ENCODE results near the gene SPATS2. TPM values are rescaled to one million over a fixed set of nuclear protein-coding genes. Genes with fewer than 3 reads are reported as not detected.

Gene SPATS2
- total RNA-seq, 1 experiment from 2014 or later = 56.3 TPM

GRCh38 chr12:49556391-49557186, 189.3 kb downstream of the SPATS2 start:
- BruUV-seq (replicated peaks) = no TSS peak
- POLR2A ChIA-PET = no interaction called here

More at GRCh38 chr12:49556391-49557186, 189.3 kb downstream of the SPATS2 start:
- in situ Hi-C loops (cut with HindIII; ENCODE audit: low pct_unique_long_range_greater_than_20kb, low sequenced_read_pairs) = no loop called here
- DNase-seq (ENCODE audit: low read depth, low spot score) = no peak
- intact Hi-C loops (cut with micrococcal nuclease; ENCODE audit: unreplicated experiment) = no loop called here
- Histone ChIP-seq H3K36me3 (ENCODE audit: control insufficient read depth, insufficient read depth, low read length) (no peaks in the 10 kb centered on the region; the same call in 1 of the 2 replicates), H3K9me3 (ENCODE audit: control insufficient read depth, insufficient read depth, low read depth, low read length) (no peaks in the 10 kb centered on the region), H3K27ac (ENCODE audit: low read length) (no peak overlapping the region), H3K4me1 (ENCODE audit: control insufficient read depth, insufficient read depth, low read length) (no peaks in the 10 kb centered on the region), H3K27me3 (ENCODE audit: control insufficient read depth, insufficient read depth, low read length) (no peaks in the 10 kb centered on the region), H3K4me3 (ENCODE audit: low read depth in 2 of 2, low read length in 2 of 2) (no peak overlapping the region)
- no peak for ATAC-seq
- CTCF ChIA-PET = interaction anchor here (1.0 to 1.6 kb wide), 2 partner anchors 24 to 198 kb away, joined by 4 read pairs; no protein-coding TSS in a partner anchor
- TF ChIP-seq TCF7L2 (IDR thresholded peaks at IDR 0.05; ENCODE audit: low read depth, low read length) = no peak
- TF ChIP-seq CTCF (IDR thresholded peaks at IDR 0.05) = no peak
- no peak for TF ChIP-seq POLR2AphosphoS5 (IDR thresholded peaks at IDR 0.05; ENCODE audit: low read depth, low read length)
- no peak for TF ChIP-seq REST (IDR thresholded peaks at IDR 0.05; ENCODE audit: insufficient read depth in 1 of 2, low read depth in 2 of 2, low read length in 1 of 2)
- TF ChIP-seq SIN3A (IDR thresholded peaks at IDR 0.05; ENCODE audit: borderline replicate concordance, insufficient read depth, low read depth, low read length) = no peak

All from Panc1 (cell line).